ENCODE data around the gene UBQLN1.

Gene UBQLN1

DNA sequence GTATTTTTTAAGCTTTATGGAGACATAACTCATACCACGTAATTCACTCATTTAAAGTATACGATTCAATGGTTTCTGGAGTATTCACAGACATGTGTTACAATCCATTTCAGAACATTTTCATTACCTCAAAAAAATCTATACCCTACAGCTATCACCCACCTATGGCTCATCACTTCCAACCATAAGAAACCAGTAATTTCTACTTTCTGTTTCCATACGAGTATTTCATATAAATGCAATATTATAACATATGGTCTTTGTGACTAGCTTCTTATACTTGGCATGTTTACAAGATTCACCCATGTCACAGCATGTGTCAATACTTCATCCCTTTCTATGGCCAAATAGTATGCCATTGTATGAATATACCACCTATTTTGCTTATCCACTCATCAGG lies 18.8 kb downstream of the UBQLN1 start:
- no peak for DNase-seq (ENCODE audit: low read depth)
- H3K4me3 ChIP-seq (ENCODE audit: low read length): no peak overlapping the region
- TF ChIP-seq, protein P1, sequence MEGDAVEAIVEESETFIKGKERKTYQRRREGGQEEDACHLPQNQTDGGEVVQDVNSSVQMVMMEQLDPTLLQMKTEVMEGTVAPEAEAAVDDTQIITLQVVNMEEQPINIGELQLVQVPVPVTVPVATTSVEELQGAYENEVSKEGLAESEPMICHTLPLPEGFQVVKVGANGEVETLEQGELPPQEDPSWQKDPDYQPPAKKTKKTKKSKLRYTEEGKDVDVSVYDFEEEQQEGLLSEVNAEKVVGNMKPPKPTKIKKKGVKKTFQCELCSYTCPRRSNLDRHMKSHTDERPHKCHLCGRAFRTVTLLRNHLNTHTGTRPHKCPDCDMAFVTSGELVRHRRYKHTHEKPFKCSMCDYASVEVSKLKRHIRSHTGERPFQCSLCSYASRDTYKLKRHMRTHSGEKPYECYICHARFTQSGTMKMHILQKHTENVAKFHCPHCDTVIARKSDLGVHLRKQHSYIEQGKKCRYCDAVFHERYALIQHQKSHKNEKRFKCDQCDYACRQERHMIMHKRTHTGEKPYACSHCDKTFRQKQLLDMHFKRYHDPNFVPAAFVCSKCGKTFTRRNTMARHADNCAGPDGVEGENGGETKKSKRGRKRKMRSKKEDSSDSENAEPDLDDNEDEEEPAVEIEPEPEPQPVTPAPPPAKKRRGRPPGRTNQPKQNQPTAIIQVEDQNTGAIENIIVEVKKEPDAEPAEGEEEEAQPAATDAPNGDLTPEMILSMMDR (conservative IDR thresholded peaks at IDR 0.05; ENCODE audit: low read depth, low read length): no peak

DNA sequence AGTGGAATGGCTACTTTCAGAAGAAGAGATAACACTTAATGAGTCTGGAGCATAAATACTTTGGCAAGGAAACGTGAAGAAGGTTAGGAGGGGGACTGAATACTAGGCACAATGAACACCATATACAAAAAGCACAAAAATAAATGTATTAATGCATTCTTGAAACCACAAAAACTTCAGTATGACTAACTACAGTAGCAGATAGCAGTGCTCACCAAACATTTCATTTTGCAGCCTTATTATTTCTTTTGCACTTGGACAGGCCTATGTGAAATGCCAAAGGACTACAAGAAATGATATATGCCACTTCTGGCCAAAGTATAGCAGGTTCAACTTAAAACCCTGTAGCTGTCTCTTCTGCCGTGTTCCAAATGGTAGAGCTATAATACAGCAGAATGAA lies 26.3 kb downstream of the UBQLN1 start:
- H3K4me3 ChIP-seq (ENCODE audit: low read length): no peak overlapping the region
- TF ChIP-seq, protein P1 (conservative IDR thresholded peaks at IDR 0.05; ENCODE audit: low read depth, low read length): no peak
- DNase-seq (ENCODE audit: low read depth): no peak

DNA sequence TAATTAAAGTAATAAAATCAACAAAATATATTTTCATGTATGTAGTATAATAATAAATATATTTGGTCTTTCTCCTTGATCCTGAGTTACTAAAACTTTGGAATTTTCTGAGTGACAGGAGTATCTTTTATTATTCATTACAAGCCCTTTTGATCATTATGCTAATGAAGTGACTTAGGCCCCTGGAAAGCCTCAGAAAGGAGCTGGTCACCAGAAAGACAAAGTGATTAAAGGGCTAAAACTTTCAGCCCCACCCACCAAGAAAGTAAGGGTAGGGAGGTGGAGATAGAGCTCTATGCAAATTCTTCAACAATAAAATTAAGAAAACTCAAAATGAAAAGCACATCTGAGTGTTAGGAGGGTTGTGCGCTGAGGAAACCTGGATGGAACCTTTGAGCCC lies 27.5 kb downstream of the UBQLN1 start:
- DNase-seq (ENCODE audit: low read depth): no peak
- TF ChIP-seq, protein P1 (conservative IDR thresholded peaks at IDR 0.05; ENCODE audit: low read depth, low read length): no peak
- no peak overlapping the region for H3K4me3 ChIP-seq (ENCODE audit: low read length)

DNA sequence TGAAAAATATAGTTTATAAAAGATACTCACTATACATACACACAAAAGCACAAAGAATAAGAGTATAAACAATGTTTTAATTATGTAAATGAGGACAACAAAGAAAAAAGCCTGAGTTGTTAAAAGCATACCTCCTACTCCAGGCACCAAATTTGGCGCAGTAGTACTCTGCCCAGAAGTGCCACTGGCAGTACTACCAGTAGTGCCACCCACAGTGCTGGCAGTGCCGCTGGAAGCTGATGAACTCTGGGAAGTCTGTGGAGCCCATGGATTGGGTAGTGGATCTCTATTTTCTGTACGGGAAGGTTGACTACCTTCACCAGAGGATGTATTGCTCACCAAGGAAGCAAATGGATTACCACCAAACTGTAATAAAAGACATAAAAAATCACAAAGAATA lies 30.2 kb downstream of the UBQLN1 start:
- TF ChIP-seq, protein P1 (conservative IDR thresholded peaks at IDR 0.05; ENCODE audit: low read depth, low read length): no peak
- no peak overlapping the region for H3K4me3 ChIP-seq (ENCODE audit: low read length)
- no peak for DNase-seq (ENCODE audit: low read depth)

DNA sequence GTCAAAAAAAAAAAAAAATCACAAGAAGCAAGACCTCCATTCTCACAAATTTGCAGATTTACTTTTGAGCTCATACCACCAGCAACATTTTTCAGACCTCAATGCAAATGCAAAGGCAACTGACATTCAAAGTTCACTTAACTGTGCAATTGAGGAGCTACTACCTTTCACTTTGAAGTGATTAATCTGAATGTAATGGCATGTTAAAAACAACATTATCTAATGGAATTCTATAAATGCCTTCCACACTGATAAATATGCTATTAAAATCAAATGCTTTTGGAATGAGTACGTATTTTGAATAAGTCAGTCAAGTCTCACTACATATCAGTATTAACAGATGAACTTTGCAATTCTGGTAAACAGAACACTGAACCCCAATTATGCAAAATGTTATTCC lies 32.3 kb downstream of the UBQLN1 start:
- no peak for DNase-seq (ENCODE audit: low read depth)
- TF ChIP-seq, protein P1 (conservative IDR thresholded peaks at IDR 0.05; ENCODE audit: low read depth, low read length): no peak
- H3K4me3 ChIP-seq (ENCODE audit: low read length): no peak overlapping the region

DNA sequence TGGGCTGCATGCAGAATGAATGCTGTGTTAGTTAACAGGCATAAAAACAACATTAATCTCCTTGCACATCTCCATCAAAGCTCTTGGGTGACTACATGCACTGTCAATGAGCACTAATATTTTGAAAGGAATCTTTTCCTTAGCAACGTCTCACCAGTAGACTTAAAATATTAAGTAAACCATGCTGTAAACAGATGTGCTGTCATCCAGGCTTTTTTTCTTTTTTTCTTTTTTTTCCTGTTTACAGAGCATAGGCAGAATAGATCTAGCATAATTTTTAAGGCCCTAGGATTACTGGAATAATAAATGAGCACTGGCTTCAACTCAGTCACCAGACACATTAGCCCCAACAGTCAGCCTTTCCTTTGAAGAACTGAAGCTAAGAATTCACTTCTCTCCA lies 36.3 kb downstream of the UBQLN1 start:
- TF ChIP-seq, protein P1 (conservative IDR thresholded peaks at IDR 0.05; ENCODE audit: low read depth, low read length): no peak
- no peak for DNase-seq (ENCODE audit: low read depth)
- H3K4me3 ChIP-seq (ENCODE audit: low read length): no peak overlapping the region

DNA sequence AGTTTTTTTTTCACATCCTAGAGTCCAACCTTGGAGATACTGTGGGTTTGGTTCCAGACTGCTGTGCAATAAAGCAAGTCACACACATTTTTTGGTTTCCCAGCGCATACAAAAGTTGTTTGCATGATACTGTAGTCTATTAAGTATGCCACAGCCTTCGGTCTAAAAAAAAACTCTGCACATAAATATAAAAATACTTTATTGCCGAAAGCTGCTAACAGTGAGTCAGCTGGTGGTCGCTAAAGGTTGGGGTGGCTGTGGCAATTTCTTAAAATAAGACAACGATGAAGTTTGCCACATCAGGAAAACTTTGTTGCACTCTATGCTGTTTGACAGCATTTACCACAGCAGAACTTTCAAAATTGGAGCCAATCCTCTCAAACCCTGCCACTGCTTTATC lies 37.4 kb downstream of the UBQLN1 start:
- TF ChIP-seq, protein P1 (conservative IDR thresholded peaks at IDR 0.05; ENCODE audit: low read depth, low read length): no peak
- DNase-seq (ENCODE audit: low read depth): no peak
- H3K4me3 ChIP-seq (ENCODE audit: low read length): no peak overlapping the region

All from retinal pigment epithelial cell (primary cell).